ENCODE results near the gene RNU5D-1. TPM values are rescaled to one million over a fixed set of nuclear protein-coding genes. Genes with fewer than 3 reads are reported as not detected.

The RNU5D-1 gene
- total and polyA plus RNA-seq, 7 donors, result not detected

- Histone ChIP-seq H3K4me3 (no peak overlapping the region), H3K27ac (no peak overlapping the region), H3K9me3 (no peaks in the 10 kb centered on the region), H3K36me3 (no peaks in the 10 kb centered on the region), H3K4me1 (peaks cover 0 to 7% (median 5%) of the 10 kb centered on the region in 4 donors), H3K27me3 (no peaks in the 10 kb centered on the region)
- WGBS, 2 donors, result 89 to 90% methylated on average over 7 of the region's 7 CpGs
- TF ChIP-seq EP300 (IDR thresholded peaks at IDR 0.05), result no peak
- no peak for TF ChIP-seq POLR2AphosphoS5 (IDR thresholded peaks at IDR 0.05)
- TF ChIP-seq, protein P1, sequence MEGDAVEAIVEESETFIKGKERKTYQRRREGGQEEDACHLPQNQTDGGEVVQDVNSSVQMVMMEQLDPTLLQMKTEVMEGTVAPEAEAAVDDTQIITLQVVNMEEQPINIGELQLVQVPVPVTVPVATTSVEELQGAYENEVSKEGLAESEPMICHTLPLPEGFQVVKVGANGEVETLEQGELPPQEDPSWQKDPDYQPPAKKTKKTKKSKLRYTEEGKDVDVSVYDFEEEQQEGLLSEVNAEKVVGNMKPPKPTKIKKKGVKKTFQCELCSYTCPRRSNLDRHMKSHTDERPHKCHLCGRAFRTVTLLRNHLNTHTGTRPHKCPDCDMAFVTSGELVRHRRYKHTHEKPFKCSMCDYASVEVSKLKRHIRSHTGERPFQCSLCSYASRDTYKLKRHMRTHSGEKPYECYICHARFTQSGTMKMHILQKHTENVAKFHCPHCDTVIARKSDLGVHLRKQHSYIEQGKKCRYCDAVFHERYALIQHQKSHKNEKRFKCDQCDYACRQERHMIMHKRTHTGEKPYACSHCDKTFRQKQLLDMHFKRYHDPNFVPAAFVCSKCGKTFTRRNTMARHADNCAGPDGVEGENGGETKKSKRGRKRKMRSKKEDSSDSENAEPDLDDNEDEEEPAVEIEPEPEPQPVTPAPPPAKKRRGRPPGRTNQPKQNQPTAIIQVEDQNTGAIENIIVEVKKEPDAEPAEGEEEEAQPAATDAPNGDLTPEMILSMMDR (IDR thresholded peaks at IDR 0.05), result no peak
- no peak for TF ChIP-seq POLR2A (IDR thresholded peaks at IDR 0.05)
- DNase-seq, result no peak
- intact Hi-C loops (cut with DNase I), result loop anchor here (10.0 kb wide), 1 partner anchor 580 kb away; no protein-coding TSS in a partner anchor
These were observed 16.4 kb downstream of the RNU5D-1 start for GRCh38 chr1:44714532-44714931.

- no peak overlapping the region for H3K27ac ChIP-seq
- no peaks in the 10 kb centered on the region for H3K36me3 ChIP-seq
- DNase-seq, result no peak
- no peaks in the 10 kb centered on the region for H3K9me3 ChIP-seq
- intact Hi-C loops (cut with DNase I), result loop anchor here (10.0 kb wide), 1 partner anchor 581 kb away; no protein-coding TSS in a partner anchor
- H3K4me3 ChIP-seq, result no peak overlapping the region
- 23 to 38% methylated on average over 6 of the region's 6 CpGs for WGBS, 2 donors
- H3K27me3 ChIP-seq, result no peaks in the 10 kb centered on the region
- TF ChIP-seq, protein P1 (IDR thresholded peaks at IDR 0.05), result no peak
- TF ChIP-seq POLR2AphosphoS5 (IDR thresholded peaks at IDR 0.05) (no peak), EP300 (IDR thresholded peaks at IDR 0.05) (no peak), POLR2A (IDR thresholded peaks at IDR 0.05) (no peak)
- H3K4me1 ChIP-seq, result peaks cover 0 to 7% (median 5%) of the 10 kb centered on the region in 4 donors
These were observed 17.6 kb downstream of the RNU5D-1 start for GRCh38 chr1:44713321-44713781.

GRCh38 chr1:44707959-44708831 lies 22.8 kb downstream of the RNU5D-1 start:
- no peaks in the 10 kb centered on the region for H3K9me3 ChIP-seq
- peaks cover 0 to 8% (median 0%) of the 10 kb centered on the region in 4 donors for H3K4me1 ChIP-seq
- intact Hi-C loops (cut with DNase I), result no loop called here
- 25 to 40% methylated on average over 15 of the region's 15 CpGs for WGBS, 2 donors
- peak overlapping the region in 1 of 4 donors; percentile 6 for H3K4me3 ChIP-seq
- TF ChIP-seq POLR2AphosphoS5 (IDR thresholded peaks at IDR 0.05) (no peak), EP300 (IDR thresholded peaks at IDR 0.05) (no peak), POLR2A (IDR thresholded peaks at IDR 0.05) (no peak)
- TF ChIP-seq, protein P1 (IDR thresholded peaks at IDR 0.05), result peak in 2 of 4 experiments; percentile 54 to 58
- H3K36me3 ChIP-seq, result no peaks in the 10 kb centered on the region
- no peak overlapping the region for H3K27ac ChIP-seq
- no peaks in the 10 kb centered on the region for H3K27me3 ChIP-seq
- no peak for DNase-seq

DNA sequence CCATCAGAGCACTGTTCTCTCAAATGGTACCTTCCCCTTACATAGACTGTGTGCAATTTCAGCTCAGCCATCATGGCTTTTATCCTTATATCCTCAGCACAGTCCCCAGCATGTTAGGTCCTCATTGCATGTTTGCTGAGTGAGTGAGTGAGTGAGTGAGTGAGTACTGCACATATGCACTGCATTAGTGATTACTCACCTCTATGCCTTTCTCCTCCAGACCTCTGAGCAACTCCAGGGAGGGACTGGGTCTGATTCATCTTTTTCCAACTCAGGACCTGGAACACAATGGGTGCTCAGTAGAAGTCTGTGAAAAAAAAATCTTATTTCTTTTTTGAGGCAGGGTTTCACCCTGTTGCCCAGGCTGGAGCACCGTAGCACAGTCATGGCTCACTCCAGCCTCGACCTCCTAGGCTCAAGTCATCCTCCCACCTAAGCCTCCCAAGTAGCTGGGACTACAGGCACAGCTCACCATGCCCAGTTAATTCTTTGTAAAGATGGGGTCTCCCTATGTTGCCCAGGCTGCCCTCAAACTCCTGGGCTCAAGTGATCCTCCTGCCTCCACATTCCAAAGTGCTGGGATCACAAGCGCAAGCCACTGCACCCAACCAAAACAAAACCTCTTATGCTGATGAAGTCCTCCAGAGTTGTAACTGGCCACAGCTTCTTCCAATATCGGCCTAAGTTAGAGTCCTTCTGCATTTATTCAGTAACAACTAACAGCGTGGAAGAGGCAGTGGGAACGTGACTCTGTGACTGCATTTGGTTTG lies 23.7 kb downstream of the RNU5D-1 start:
- intact Hi-C loops (cut with DNase I), result no loop called here
- Histone ChIP-seq H3K36me3 (no peaks in the 10 kb centered on the region), H3K27ac (no peak overlapping the region), H3K9me3 (no peaks in the 10 kb centered on the region), H3K4me1 (peaks cover 0 to 8% (median 0%) of the 10 kb centered on the region in 4 donors), H3K27me3 (no peaks in the 10 kb centered on the region), H3K4me3 (no peak overlapping the region)
- TF ChIP-seq EP300 (IDR thresholded peaks at IDR 0.05) (no peak), POLR2A (IDR thresholded peaks at IDR 0.05) (no peak), POLR2AphosphoS5 (IDR thresholded peaks at IDR 0.05) (no peak)
- TF ChIP-seq, protein P1 (IDR thresholded peaks at IDR 0.05), result no peak
- DNase-seq, result no peak
- WGBS, 2 donors, result 87 to 91% methylated on average over 6 of the region's 6 CpGs
